ENCODE results near the gene SGK2. TPM values are rescaled to one million over a fixed set of nuclear protein-coding genes. Genes with fewer than 3 reads are reported as not detected.

Gene SGK2
- 0.21 and 1.4 TPM in 2 replicates for total RNA-seq

DNA sequence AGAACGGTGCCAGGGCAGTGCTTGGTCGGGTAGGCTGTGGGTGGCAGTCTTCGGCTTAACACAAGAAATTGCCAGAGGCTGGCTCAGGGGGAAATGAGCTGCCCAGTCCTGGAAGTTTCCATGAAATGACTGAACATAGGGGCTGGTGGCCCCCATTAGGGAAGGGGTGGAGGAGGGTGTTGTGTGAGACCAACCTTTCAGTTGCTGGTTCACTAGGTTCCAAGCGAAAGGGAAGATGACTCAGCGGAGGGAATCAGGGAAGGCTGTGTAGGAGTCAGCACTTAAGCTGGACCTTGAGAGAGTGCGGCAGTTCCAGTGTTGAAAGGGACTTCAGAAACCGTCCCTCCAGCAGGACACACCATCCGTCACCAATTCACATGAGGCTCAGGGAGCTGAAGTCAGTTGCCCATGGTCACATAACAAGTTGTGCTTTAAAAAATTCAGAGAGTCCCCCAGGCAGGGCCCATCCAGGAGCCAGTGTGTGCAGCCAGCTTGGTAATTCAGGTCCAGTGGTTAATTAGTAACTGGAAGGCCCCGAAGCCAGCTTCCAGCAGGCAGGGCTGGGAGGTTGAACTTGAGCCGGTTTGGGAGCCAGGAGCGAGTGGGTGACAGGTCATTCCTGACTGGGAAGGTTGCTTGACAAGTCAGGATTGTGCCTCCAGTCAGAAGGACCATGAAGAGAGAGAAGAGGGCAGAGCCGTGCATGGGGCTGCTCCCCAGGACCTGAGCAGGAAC lies at the start of gene SGK2:
SGK2 (plus strand) TSS at position 616 of the 735 bp plus-strand sequence. CDS start 7,469 bp downstream, outside the sequence.

DNA sequence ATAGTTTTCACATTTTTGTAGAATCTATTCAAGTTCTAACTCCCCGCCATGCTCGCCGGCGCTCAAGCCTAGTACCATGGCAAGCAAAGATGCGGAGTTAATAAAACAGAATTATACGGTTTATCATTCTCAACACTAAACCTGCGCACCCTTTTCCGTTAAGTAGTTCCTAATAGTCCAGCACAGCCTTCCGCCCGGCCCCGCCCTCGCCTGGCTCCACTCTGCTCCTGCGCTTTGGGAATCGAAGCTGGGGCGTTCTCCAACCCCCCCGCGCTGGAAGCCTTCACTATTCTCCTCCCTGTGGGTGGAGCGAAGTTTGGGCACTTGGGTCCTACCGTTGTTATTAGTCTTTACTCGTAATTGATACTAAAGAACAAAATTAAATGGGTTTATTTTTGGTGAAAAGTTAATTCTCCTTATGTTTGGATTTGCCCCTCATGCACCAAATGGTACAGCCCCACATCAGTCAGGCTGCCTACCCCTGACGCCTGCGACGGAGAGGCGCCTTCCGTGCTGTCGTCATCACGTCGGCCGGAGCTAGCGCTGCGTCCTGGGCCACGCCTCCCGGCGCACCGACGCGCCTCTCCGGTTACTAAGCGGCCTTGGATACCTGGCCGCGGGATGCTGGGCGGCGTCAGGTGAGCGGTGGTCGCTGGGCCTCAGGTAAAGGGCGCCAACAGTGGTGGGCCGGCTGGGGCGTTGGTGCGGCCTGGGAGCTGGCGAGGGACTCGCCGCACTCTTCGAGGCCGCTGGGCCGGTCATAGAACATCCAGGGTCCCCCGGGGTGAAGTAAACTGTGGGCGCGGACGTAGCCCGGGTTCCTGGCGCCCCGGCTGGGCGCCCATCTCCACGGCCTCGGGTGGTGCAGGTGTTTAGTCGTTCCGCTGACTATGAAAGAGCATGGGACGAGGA lies 31.8 kb downstream of the SGK2 start, which contains the start of gene IFT52:
IFT52 (plus strand) TSS at position 546 of the 912 bp plus-strand sequence. CDS start 3,762 bp downstream, outside the sequence.

Other genes with a start within 250 kb of the SGK2 start
- 20.0 and 26.5 TPM in 2 replicates for gene SRSF6, start 101.1 kb upstream of the SGK2 start, total RNA-seq
- 3.6 and 5.5 TPM in 2 replicates for gene L3MBTL1, start 51.3 kb upstream of the SGK2 start, total RNA-seq
- gene IFT52, start 31.9 kb downstream of the SGK2 start, total RNA-seq, result 15.3 and 17.6 TPM in 2 replicates
- 0.21 and 3.1 TPM in 2 replicates for gene MYBL2, start 108.1 kb downstream of the SGK2 start, total RNA-seq
- gene GTSF1L, start 168.0 kb downstream of the SGK2 start, total RNA-seq, result not detected in 2 replicates

Measured in tracheal epithelial cell (primary cell).